MM.1S (cell line): Measurements from ENCODE around the gene PTGIS.

Experiments used
- CTCF ChIP-seq: fragments of 300-600 bp; sonication (generic); IDR thresholded peaks from 2 replicates; pipeline ENCODE4 v1.5.1; 2016; ENCODE audit warnings: antibody characterized with exemption, low read length, mixed read lengths
- EZH2 ChIP-seq: fragments of 300-600 bp; sonication (generic); optimal IDR thresholded peaks from 2 replicates; pipeline ENCODE3; 2017; ENCODE audit warnings: low read depth, mild to moderate bottlenecking, antibody characterized with exemption, low read length, mixed read lengths
- EZH2phosphoT487 ChIP-seq: fragments of 300-600 bp; sonication (generic); IDR thresholded peaks from 2 replicates; pipeline ENCODE4 v1.6.1; 2018; ENCODE audit warnings: antibody characterized with exemption, low read length

GRCh38 chr20:49548371-49548947 is 19.5 kb downstream of the PTGIS start:
- no peak for TF ChIP-seq CTCF
- TF ChIP-seq EZH2 = no peak
- TF ChIP-seq EZH2phosphoT487 = no peak
